Mucosa of rectum (tissue), 2 donors: ENCODE data around the gene CASTOR2.
"Not testable (repeated sequence)": the region's sequence is repeated elsewhere in the genome, so short reads cannot be mapped to it uniquely, and the experiment has no call there.

Experiments
- H3K27ac ChIP-seq, 2 donors: one replicate each; pipeline ENCODE4 v1.7.0; 2013; ENCODE audit warnings: inconsistent platforms in 2 of 2, low read depth in 2 of 2, low read length in 2 of 2
- H3K27me3 ChIP-seq, 2 donors: one replicate each; pipeline ENCODE4 v1.7.0; 2013; ENCODE audit warnings: low read length in 2 of 2; ENCODE audit not compliant: control insufficient read depth in 2 of 2, insufficient read depth in 2 of 2
- H3K36me3 ChIP-seq, 2 donors: one replicate each; pipeline ENCODE4 v1.7.0; 2013; ENCODE audit warnings: low read length in 2 of 2; ENCODE audit not compliant: control insufficient read depth in 2 of 2, insufficient read depth in 2 of 2
- H3K4me1 ChIP-seq, 2 donors: one replicate each; pipeline ENCODE4 v1.7.0; 2013; ENCODE audit warnings: low read length in 2 of 2, mild to moderate bottlenecking in 1 of 2; ENCODE audit not compliant: control insufficient read depth in 2 of 2, insufficient read depth in 2 of 2
- H3K4me3 ChIP-seq, 2 donors: one replicate each; pipeline ENCODE4 v1.7.0; 2013; ENCODE audit warnings: low read length in 2 of 2
- H3K9ac ChIP-seq, 2 donors: one replicate each; pipeline ENCODE4 v1.7.0; 2013; ENCODE audit warnings: low read length in 2 of 2, low read depth in 1 of 2, mild to moderate bottlenecking in 1 of 2
- H3K9me3 ChIP-seq, 2 donors: one replicate each; pipeline ENCODE4 v1.7.0; 2013; ENCODE audit warnings: low read length in 2 of 2; ENCODE audit not compliant: control insufficient read depth in 2 of 2
- donor health status: healthy.
- donor health status: Normal muscosa, but diverticular disease.

CASTOR2 gene

GRCh38 chr7:74958328-74958727 lies 6.2 kb upstream of the CASTOR2 start:
- H3K4me1 ChIP-seq, H3K9me3 ChIP-seq, H3K9ac ChIP-seq, H3K27me3 ChIP-seq, H3K4me3 ChIP-seq, H3K36me3 ChIP-seq, H3K27ac ChIP-seq: not testable (repeated sequence)

- not testable (repeated sequence) for H3K9ac ChIP-seq, H3K4me1 ChIP-seq, H3K4me3 ChIP-seq, H3K36me3 ChIP-seq, H3K9me3 ChIP-seq, H3K27ac ChIP-seq, H3K27me3 ChIP-seq
These were observed 598 bp upstream of the CASTOR2 start for GRCh38 chr7:74963704-74964510.

GRCh38 chr7:74966208-74966854 lies 1.8 kb downstream of the CASTOR2 start:
- not testable (repeated sequence) for H3K27ac ChIP-seq, H3K27me3 ChIP-seq, H3K9ac ChIP-seq, H3K9me3 ChIP-seq, H3K4me3 ChIP-seq, H3K36me3 ChIP-seq, H3K4me1 ChIP-seq

GRCh38 chr7:74966909-74967308 lies 2.4 kb downstream of the CASTOR2 start:
- H3K4me3 ChIP-seq, H3K9ac ChIP-seq, H3K9me3 ChIP-seq, H3K27me3 ChIP-seq, H3K4me1 ChIP-seq, H3K27ac ChIP-seq, H3K36me3 ChIP-seq: not testable (repeated sequence)

GRCh38 chr7:74971431-74971830 lies 6.9 kb downstream of the CASTOR2 start:
- H3K36me3 ChIP-seq, H3K4me1 ChIP-seq, H3K27ac ChIP-seq, H3K27me3 ChIP-seq, H3K4me3 ChIP-seq, H3K9me3 ChIP-seq, H3K9ac ChIP-seq: not testable (repeated sequence)

GRCh38 chr7:74972377-74972776 lies 7.9 kb downstream of the CASTOR2 start:
- not testable (repeated sequence) for H3K36me3 ChIP-seq, H3K4me3 ChIP-seq, H3K27me3 ChIP-seq, H3K4me1 ChIP-seq, H3K27ac ChIP-seq, H3K9me3 ChIP-seq, H3K9ac ChIP-seq

- not testable (repeated sequence) for H3K4me3 ChIP-seq, H3K27ac ChIP-seq, H3K9me3 ChIP-seq, H3K9ac ChIP-seq, H3K27me3 ChIP-seq, H3K4me1 ChIP-seq, H3K36me3 ChIP-seq
These were observed 11.5 kb downstream of the CASTOR2 start for GRCh38 chr7:74975959-74976358.

- not testable (repeated sequence) for H3K9me3 ChIP-seq, H3K36me3 ChIP-seq, H3K9ac ChIP-seq, H3K27me3 ChIP-seq, H3K27ac ChIP-seq, H3K4me1 ChIP-seq, H3K4me3 ChIP-seq
These were observed 13.0 kb downstream of the CASTOR2 start for GRCh38 chr7:74977523-74977922.

GRCh38 chr7:74988436-74988835 lies 23.9 kb downstream of the CASTOR2 start:
- H3K9me3 ChIP-seq, H3K27ac ChIP-seq, H3K4me3 ChIP-seq, H3K36me3 ChIP-seq, H3K4me1 ChIP-seq, H3K9ac ChIP-seq, H3K27me3 ChIP-seq: not testable (repeated sequence)

GRCh38 chr7:74993121-74993520 lies 28.6 kb downstream of the CASTOR2 start:
- H3K4me1 ChIP-seq: no peaks in the 10 kb centered on the region
- H3K27ac ChIP-seq: no peak overlapping the region
- no peak overlapping the region for H3K9ac ChIP-seq
- no peak overlapping the region for H3K4me3 ChIP-seq
- no peaks in the 10 kb centered on the region for H3K36me3 ChIP-seq
- no peaks in the 10 kb centered on the region for H3K9me3 ChIP-seq
- no peaks in the 10 kb centered on the region for H3K27me3 ChIP-seq
